Fibroblast of skin of back (primary cell): ENCODE measurements around the gene RAB43.
"Not testable (repeated sequence)": the region's sequence is repeated elsewhere in the genome, so short reads cannot be mapped to it uniquely, and the experiment has no call there.

Experiments used
- DNase-seq: peaks from one replicate; pipeline ENCODE4 v3.0.0-alpha.2; 2013

RAB43 gene

DNA sequence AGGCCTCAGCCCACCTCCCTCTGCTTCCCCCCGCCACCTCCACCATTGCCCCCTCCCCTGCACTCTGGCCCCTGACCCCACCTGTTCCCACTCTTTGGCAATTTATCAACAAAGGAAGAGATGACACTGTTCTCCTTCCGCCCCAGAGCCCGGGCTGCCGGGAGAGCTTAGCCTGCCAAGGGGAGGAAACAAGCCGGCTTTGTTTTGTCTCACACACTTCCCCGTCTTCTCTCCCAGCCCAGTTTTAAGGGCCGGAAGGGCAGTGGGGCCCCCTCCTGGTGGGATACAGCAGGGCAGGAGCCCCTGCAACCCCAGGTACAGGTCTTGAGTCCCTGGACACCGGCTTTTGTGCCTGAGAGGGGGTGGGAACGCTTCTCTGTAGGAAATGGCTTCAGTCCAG is 33.7 kb downstream of the RAB43 start:
- DNase-seq = peak; percentile 16

DNA sequence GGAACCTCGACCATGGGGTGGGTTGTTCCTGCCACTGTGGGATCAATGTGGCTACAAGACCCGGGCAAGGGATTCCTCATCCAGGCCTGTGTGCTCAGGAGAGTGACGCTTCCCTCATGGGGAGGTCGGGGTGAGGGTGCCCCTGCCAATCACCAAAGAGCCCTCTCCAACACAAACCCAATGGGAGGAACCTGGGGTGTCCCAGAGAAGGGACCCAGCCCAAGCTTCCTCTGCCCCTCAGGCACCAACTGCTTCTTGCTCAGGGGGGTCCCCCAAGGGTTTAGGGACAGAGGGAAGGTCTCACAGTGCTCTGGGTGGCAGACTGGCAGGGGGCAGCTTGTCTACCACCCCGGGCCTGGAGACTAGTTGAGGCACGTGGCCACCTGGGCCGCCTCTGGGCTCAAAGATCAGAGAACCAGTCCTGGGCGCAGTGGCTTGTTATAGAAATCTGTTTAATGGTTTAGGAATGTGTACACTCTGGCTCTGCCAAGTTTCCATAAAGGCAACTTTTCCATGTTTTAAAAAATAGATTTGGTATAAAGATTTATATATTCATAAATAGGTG is 34.4 kb downstream of the RAB43 start:
- peak; percentile 6 for DNase-seq

DNA sequence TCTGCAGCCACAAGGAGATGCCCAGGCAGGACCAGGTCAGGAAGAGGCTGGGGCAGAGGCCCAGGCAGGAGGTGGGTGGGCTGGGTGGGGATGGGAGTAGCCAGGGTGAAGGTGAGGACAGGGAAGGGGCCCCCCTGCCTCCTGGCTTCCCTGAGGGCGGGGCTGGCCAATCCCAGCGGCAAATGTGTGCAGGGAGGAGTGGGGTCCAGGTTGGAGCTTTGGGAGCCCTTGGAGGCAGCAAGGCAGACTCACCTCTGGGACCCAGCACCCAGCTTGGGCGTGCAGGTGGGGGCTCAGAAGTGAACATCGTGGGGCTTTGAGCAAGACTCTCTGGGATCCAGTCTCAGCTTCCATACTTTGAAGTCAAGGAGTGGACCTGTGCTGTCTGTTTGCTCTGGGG is 35.8 kb downstream of the RAB43 start:
- no peak for DNase-seq

DNA sequence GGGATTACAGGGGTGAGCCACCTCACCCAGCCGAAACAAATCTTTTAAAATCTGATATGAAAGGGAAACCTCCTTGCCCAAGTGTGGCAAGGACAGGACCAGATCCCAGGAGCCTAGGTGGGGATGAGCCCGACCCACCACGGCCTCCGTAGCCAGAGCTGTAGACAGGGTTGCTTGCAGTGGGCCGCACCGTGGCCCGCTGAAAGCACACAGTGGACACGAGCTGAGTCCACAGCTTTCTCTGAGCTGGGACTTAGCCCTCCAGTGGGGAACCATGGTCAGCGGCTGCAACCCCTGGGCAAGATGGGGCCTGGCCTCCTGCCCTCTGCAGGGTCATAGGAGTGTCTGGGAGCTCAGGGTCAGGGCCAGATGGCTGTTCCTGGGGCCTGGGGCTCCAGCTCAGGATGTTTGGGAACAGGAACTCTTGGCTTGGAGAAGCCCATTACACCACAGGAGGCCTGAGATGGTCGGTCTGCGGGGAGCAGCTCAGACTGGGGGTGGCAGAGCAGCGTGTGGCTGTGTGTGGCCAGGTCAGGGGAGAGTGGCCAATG is 36.4 kb downstream of the RAB43 start:
- DNase-seq = no peak

DNA sequence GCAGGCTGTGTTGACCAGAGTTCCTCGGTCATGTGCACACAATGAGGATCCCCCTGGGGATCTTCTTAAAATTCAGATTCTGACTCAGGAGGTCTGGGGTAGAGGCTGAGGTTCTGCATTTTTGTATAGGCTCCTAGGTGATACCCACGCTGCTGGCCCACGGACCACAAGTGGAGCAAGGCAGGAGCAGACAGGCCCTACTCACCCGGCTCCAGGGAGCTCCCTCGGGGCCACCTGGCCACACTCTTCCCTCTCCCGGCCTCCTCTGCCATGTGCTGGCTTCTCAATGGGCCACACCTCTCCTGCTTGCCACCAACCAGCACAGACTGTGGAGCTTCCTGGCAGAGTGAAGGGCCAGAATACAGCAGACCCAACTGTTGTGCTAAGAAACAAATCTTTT is 37.1 kb downstream of the RAB43 start:
- no peak for DNase-seq

DNA sequence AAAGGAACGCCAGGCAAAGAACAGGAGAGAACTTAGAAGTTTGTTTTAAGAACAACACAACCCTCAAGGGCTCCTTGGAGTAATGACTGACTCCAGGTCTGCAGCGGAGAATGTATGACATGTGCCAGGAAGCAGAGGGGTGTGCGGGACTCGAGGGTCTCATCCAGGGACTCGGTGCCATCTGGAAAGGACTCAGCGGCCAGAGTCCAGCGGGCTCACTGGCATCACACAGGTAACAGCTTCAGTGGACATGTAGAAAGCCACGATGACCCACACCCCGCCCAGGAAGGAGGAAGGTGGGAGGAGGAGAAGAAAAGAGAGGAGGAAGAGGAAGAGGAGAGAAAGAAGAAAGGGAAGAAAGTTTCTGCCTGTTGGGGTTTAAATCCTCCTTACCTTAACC is 39.6 kb downstream of the RAB43 start:
- DNase-seq = no peak

DNA sequence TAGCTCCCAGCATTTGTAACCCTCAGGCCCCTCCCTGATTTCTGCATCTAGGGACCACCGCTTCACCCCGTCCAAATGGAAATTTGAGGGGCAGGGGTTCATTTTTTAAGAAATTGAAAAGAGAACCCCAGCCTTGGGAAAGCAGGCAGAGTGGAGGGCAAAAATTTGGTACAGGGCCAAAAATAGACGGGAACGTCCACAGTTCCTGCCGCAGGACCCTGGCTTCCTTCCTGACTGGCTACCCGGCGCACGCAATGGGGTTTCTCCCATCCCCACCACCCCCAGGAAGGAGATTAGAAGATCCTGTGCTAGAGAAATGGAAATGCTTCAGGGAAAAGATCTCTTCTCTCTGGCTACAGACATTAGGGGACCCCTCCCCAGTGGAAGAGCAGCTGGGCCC is 40.1 kb downstream of the RAB43 start:
- no peak for DNase-seq

DNA sequence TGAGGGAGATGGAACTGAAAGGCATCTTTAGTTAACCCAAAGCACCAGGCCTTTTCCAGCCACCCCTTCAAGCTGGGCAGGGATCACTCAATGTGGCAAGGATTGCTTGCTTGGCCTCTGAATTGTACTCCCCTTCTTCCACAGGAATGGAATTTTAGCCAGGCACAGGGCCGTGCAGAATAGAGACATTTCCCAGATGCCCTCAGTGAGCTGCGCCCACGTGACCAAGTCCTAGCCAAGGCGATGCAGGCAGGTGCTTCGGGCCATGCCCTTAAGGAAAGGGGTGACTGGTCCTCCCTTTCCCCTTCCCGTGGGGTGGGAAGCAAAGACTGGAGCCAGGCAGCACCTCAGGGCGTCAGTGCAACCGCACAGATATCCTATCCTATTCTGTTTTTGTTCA is 43.1 kb downstream of the RAB43 start:
- DNase-seq = no peak

DNA sequence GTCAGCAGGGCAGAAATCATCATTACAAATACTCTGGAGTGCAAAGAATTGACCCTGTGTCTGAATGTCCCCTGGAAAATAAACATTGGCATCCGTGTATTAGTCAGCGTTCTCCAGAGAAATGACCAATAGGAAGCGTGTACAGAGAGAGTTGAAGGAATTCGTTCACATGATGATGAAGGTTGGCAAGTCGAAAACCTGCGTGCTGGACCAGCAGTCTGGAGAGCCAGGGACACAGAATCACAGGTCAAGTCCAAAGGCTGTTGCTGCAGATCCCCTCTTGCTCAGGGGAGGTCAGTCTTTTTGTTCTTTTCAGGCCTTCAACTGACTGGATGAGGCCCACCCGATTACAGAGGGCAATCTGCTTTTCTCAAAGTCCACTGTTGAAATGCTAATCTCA is 44.4 kb downstream of the RAB43 start:
- DNase-seq = peak; percentile 8

DNA sequence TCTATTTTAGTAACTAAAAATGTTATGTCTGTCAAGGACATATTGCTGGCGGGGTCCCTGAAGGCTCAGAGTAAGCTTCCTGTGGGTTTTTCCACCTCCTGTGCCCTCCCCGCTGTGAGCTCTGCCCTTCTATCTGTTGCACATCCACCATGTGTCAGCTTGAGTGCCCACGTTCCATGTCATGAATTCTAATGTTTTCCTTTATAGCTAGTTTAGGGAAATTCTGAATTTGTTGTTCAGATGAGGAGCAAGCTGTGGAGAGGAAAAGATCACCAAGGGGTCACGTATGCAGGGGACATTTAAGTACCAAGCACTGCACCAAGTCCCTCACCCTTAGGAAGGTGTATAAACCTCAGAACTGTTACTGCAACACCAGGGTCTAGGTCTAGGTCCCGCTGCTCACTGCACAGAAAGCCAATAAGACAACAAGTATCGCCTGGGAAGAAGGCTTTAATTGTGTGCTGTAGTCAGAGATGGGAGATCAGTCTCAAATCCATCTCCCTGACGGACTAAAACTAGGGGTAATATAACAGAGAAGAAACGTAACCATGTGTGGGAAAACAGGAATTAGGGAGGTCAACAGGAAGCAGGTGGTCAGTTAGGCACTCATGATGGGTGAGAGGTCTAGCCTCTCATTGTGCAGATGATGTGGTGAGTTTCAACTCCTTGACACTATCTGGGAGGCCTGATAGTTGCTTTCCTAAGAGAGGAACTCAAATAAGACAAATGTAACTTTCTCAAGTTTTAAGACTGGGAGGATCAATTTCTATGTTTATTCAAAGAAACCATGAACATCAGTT is 51.3 kb downstream of the RAB43 start:
- no peak for DNase-seq

DNA sequence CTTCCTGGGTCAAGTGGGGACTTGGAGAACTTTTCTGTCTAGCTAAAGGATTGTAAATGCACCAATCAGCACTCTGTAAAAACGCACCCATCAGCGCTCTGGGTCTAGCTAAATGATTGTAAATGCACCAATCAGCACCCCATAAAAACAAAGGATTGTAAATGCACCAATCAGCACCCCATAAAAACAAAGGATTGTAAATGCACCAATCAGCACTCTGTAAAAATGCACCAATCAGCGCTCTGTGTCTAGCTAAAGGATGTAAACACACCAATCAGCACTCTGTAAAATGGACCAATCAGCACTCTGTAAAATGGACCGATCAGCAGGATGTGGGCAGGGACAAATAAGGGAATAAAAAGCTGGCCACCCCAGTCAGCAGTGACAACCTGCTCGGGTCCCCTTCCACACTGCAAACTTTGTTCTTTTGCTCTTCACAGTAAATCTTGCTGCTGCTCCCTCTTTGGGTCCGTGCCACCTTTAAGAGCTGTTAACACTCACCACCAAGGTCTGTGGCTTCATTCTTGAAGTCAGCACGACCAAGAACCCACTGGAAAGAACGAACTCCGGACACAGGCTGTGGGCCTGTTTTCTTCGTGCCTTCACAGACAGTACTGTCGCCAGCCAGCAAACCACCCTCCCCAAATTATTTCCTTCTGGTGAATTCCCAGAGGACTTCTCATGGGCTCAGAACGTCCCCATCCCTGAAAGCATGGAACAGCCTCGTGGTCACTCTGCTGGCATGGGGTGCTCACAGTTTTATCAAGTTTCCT is 52.1 kb downstream of the RAB43 start:
- not testable (repeated sequence) for DNase-seq

DNA sequence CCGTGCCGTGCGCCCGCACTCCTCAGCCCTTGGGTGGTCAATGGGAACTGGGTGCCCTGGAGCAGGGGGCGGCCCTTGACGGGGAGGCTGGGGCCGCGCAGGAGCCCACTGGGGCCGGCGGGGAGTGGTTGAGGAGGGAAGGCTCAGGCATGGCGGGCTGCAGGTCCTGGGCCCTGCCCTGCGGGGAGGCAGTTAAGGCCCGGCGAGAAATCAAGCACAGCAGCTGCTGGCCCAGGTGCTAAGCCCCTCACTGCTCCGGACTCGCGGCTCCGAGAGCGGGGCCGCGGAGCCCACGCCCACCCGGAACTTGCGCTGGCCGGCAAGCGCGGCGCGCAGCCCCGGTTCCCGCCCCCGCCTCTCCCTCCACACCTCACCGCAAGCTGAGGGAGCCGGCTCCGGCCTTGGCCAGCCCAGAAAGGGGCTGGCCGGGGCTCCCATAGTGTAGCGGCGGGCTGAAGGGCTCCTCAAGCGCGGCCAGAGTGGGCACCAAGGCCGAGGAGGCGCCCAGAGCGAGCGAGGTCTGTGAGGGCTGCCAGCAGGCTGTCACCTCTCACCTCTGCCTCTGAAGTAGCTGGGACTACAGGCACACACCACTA is 53.2 kb downstream of the RAB43 start:
- no peak for DNase-seq

DNA sequence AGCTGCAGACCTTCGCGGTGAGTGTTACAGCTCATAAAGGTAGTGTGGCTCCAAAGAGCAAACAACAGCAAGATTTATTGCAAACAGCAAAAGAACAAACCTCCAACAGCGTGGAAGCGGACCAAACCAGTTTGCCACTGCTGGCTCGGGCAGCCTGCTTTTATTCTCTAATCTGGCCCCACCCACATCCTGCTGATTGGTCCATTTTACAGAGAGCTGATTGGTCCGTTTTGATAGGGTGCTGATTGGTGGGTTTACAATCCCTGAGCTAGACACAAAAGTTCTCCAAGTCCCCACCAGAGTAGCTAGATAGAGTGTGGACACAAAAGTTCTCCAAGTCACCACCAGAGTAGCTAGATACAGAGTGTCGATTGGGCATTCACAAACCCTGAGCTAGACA is 53.9 kb downstream of the RAB43 start:
- DNase-seq = not testable (repeated sequence)

DNA sequence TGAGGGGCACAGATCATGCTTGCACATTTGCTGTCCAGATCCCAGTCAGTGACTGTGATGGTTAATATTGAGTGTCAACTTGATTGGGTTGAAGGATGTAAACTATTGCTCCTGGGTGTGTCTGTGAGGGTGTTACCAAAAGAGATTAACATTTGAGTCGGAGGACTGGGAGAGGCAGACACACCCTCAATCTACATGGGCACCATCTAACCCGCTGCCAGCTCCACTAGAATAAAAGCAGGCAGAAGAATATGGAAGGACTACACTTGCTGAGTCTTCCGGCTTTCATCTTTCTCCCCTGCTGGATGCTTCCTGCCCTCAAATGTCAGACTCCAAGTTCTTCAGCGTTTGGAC is 55.9 kb downstream of the RAB43 start:
- DNase-seq = no peak

DNA sequence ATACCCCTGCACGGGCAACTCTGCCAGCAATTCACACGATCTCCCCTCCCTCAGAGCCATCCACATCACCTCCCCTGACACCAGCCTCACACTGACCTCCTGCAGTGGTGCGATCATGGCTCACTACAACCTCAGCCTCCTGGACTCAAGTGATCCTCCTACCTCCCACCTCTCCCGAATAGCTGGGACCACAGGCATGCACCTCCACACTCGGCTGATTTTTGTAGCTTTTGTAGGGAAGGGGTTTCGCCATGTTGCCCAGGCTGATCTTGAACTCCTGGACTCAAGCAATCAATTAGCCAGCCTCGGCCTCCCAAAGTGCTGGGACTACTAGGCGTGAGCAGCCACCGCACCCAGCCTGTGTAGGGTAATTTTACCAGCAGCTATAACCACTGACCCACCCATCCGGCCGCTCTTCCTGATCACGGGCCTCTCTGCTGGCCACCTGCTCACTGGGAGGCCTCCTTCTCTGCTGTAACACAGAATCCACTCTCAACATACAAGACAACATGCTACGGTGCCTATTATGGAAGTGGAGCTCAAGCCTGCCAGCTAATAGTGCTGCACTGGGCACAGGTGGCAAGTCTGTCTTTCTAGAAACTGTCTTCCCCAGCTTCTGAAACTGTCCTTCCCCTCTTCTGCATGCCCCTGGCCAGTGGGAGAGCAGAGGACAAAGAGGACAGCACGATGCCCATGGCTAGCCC is 56.4 kb downstream of the RAB43 start:
- DNase-seq = no peak

DNA sequence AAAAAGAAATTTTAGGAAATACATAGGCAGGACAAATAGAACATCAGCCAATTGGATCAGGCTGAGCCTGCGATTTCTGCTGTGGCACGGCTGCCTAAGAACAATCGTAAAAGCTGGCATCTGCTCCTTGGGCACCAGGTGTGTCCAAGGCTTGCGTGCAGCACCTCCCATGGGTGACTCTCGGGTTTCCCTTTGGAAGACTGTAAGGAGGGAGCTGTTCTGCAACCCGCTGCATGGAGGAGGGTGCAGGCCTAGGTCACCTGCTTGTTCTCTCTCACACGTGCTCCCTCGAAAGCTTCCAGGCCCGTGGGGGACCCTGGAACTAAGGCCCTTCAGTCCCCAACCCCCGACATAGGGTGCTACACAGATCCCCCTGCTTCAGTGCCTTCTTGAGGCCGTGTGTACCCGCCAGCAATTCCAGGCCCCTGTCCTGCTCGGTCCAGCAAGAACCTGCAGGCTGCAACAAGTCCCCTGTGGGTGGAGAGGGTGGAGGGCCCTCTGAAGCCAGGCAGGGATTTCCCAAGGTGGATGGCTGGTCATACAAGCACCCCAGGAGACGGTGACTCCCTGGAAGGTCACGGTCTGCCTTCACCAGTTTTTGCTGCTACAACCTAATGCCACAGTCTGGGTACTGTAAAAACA is 57.6 kb downstream of the RAB43 start:
- no peak for DNase-seq

DNA sequence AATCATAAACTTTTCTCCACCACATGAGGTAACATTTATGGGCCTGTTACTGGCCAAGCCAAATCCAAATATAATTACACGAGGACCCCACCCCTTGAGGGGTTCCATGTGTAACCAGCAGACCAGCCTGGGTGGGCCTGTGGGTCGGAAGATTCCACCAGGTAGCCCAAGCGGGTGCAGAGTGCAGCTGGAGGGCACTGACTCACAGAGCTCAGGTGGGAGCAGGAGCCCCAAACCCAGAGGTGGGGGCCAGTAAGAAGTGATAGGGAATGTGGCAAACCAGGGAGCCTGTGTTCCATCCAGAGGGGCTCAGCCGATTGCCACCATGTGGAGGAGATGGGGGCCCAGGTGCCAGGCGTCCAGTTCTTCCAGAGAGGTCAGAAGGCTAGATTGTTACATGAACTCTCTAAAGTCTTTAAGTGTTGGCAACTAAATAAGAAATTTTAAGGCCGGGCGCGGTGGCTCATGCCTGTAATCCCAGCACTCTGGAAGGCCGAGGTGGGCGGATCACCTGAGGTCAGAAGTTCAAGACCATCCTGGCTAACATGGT is 58.4 kb downstream of the RAB43 start:
- no peak for DNase-seq

DNA sequence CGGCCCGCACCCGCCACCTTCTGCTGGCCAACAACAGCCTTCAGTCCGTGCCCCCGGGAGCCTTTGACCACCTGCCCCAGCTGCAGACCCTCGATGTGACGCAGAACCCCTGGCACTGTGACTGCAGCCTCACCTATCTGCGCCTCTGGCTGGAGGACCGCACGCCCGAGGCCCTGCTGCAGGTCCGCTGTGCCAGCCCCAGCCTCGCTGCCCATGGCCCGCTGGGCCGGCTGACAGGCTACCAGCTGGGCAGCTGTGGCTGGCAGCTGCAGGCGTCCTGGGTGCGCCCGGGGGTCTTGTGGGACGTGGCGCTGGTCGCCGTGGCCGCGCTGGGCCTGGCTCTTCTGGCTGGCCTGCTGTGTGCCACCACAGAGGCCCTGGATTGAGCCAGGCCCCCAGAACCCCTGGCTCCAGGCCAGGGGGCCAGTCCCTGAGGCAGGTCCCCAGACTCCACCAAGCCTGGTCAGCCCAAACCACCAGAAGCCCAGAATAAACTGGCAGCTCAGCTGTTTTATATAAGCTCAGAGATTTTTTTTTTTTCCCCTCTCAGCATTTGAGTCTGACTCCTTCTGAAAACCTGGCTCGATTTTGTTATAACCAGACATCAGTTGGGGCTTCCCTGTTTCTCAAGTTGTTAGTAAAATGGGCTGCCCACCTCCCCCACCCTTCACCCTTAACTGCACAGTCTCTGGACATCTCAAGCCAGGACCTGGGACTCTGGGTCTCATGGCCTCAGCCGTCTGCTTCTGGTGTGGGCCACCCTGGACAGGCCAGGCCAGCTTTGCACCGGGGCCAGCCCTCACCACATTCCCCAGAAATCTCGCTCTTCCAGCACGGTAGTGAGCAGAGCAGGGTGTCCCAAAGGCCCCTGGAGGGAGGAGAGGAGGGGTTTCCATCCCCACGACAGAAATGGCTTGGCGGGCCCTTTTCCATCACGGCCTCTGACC is 59.4 kb downstream of the RAB43 start:
- DNase-seq = no peak

DNA sequence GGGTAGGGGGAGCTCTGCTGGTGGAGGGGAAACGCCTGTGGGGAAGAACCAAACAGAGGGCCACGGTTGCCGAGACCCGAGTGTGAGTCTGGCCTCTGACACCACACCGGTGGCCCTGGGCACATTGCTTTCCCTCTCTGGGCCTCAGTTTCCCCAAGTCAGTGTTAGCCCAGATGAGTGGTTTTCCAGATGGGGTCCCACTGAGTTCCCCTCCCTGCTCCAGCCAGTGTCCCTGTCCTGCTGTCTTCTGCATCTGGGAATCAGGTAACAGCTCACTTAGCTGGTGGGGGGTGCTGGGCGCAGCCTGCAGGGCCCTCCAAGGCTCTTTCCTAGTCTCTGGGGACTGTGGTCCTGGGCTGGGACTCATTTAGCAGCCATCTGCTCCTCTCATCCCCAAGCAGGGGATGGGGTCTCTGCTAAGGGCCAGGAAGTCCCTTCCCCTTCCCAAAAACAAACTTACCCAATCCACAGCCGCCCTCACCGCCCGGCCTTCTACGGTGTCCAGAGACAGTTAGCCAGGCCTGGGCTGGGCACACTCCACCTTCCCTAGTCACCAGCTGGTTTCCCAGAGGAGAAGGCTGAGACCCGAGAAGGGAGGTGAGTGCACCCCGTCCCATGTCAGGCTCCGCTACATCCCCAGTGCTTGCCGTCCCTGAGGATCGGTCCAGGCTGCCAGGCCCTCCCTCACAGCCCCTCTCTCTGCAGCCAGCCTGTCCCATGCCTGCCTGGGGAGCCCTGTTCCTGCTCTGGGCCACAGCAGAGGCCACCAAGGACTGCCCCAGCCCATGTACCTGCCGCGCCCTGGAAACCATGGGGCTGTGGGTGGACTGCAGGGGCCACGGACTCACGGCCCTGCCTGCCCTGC is 60.3 kb downstream of the RAB43 start:
- no peak for DNase-seq
